ENCODE data around the gene PYCR2. TPM values are rescaled to one million over a fixed set of nuclear protein-coding genes. Genes with fewer than 3 reads are reported as not detected.

The PYCR2 gene
- total and polyA plus RNA-seq, 2 of the 8 experiments (the other 6 are each of a cell fraction or from before 2014, with no cell fraction given): 79.3 to 84.6 TPM

GRCh38 chr1:225871359-225872074, 52.5 kb downstream of the PYCR2 start (continued):
- TF ChIP-seq YY1 (IDR thresholded peaks at IDR 0.05; ENCODE audit: low read depth, low read length): no peak
- TF ChIP-seq CBX5 (IDR thresholded peaks at IDR 0.05; ENCODE audit: low read depth, low read length): no peak
- no peak for TF ChIP-seq SRF (IDR thresholded peaks at IDR 0.05; ENCODE audit: low read depth, low read length)
- no peak for TF ChIP-seq POU5F1 (IDR thresholded peaks at IDR 0.05; ENCODE audit: low read depth, low read length)
- no peak for TF ChIP-seq EGR1 (IDR thresholded peaks at IDR 0.05; ENCODE audit: borderline replicate concordance, low read depth, low read length)
- no peak for TF ChIP-seq ATF3 (IDR thresholded peaks at IDR 0.05; ENCODE audit: insufficient read depth, low read depth, low read length)
- no peak for TF ChIP-seq CBX8 (IDR thresholded peaks at IDR 0.05; ENCODE audit: borderline replicate concordance, low read depth, low read length)
- TF ChIP-seq BACH1 (IDR thresholded peaks at IDR 0.05; ENCODE audit: low read length): no peak
- TF ChIP-seq ZNF274 (IDR thresholded peaks at IDR 0.05; ENCODE audit: borderline replicate concordance, extremely low read depth, low read length): no peak
